ENCODE data around the gene SLC6A3. TPM values are rescaled to one million over a fixed set of nuclear protein-coding genes. Genes with fewer than 3 reads are reported as not detected.

SLC6A3 gene
- total and polyA plus RNA-seq, 2 donors (not counting 1 experiment from before 2014, with no cell fraction given): not detected

GRCh38 chr5:1371218-1371971, 73.8 kb downstream of the SLC6A3 start:
- no peak overlapping the region for H3K27ac ChIP-seq (ENCODE audit: insufficient read depth, low read length)

GRCh38 chr5:1370006-1370405, 75.2 kb downstream of the SLC6A3 start:
- Histone ChIP-seq H3K9me3 (ENCODE audit: control insufficient read depth, insufficient read depth, low read depth, low read length) (no peaks in the 10 kb centered on the region), H3K9ac (ENCODE audit: insufficient read depth, low read length) (no peak overlapping the region), H3K27me3 (ENCODE audit: control insufficient read depth, insufficient read depth, low read length) (peaks cover 11% of the 10 kb centered on the region), H3K27ac (ENCODE audit: insufficient read depth, low read length) (no peak overlapping the region), H4K20me1 (ENCODE audit: control insufficient read depth, extremely low read depth, insufficient read depth, low read length) (no peaks in the 10 kb centered on the region), H3K36me3 (ENCODE audit: control insufficient read depth, insufficient read depth, low read length) (no peaks in the 10 kb centered on the region), H3K4me1 (ENCODE audit: control insufficient read depth, extremely low read depth, insufficient read depth, low read length) (no peaks in the 10 kb centered on the region), H3K4me3 (replicated peaks in 1 of 4; ENCODE audit: control extremely low read depth in 1 of 4, insufficient read depth in 1 of 4, low read depth in 3 of 4, low read length in 4 of 4) (no peak overlapping the region), H3K4me2 (ENCODE audit: extremely low read depth, insufficient read depth, low read length) (no peak overlapping the region), H3K79me2 (ENCODE audit: control insufficient read depth, insufficient read depth, low read length) (no peaks in the 10 kb centered on the region), H2AFZ (ENCODE audit: low read length) (no peak overlapping the region)
- TF ChIP-seq EZH2 (IDR thresholded peaks at IDR 0.05; ENCODE audit: low read length, missing control alignments) (no peak), CTCF (conservative IDR thresholded peaks at IDR 0.05 in 1 of 2, IDR thresholded peaks at IDR 0.05 in 1 of 2; ENCODE audit: low read depth in 1 of 2, low read length in 2 of 2) (no peak)
- DNase-seq (ENCODE audit: low read depth in 2 of 2): no peak

More at GRCh38 chr5:1371218-1371971, 73.8 kb downstream of the SLC6A3 start:
- Histone ChIP-seq H3K4me3 (replicated peaks in 1 of 4; ENCODE audit: control extremely low read depth in 1 of 4, insufficient read depth in 1 of 4, low read depth in 3 of 4, low read length in 4 of 4) (no peak overlapping the region), H3K79me2 (ENCODE audit: control insufficient read depth, insufficient read depth, low read length) (no peaks in the 10 kb centered on the region), H3K9ac (ENCODE audit: insufficient read depth, low read length) (no peak overlapping the region), H3K4me1 (ENCODE audit: control insufficient read depth, extremely low read depth, insufficient read depth, low read length) (no peaks in the 10 kb centered on the region), H2AFZ (ENCODE audit: low read length) (no peak overlapping the region), H3K27me3 (ENCODE audit: control insufficient read depth, insufficient read depth, low read length) (peaks cover 11% of the 10 kb centered on the region), H3K36me3 (ENCODE audit: control insufficient read depth, insufficient read depth, low read length) (no peaks in the 10 kb centered on the region), H4K20me1 (ENCODE audit: control insufficient read depth, extremely low read depth, insufficient read depth, low read length) (no peaks in the 10 kb centered on the region), H3K4me2 (ENCODE audit: extremely low read depth, insufficient read depth, low read length) (no peak overlapping the region), H3K9me3 (ENCODE audit: control insufficient read depth, insufficient read depth, low read depth, low read length) (no peaks in the 10 kb centered on the region)
- no peak for TF ChIP-seq EZH2 (IDR thresholded peaks at IDR 0.05; ENCODE audit: low read length, missing control alignments)
- no peak for TF ChIP-seq CTCF (conservative IDR thresholded peaks at IDR 0.05 in 1 of 2, IDR thresholded peaks at IDR 0.05 in 1 of 2; ENCODE audit: low read depth in 1 of 2, low read length in 2 of 2)
- DNase-seq (ENCODE audit: low read depth in 2 of 2): no peak

- H3K79me2 ChIP-seq (ENCODE audit: control insufficient read depth, insufficient read depth, low read length): no peaks in the 10 kb centered on the region
- TF ChIP-seq CTCF (conservative IDR thresholded peaks at IDR 0.05 in 1 of 2, IDR thresholded peaks at IDR 0.05 in 1 of 2; ENCODE audit: low read depth in 1 of 2, low read length in 2 of 2) (no peak), EZH2 (IDR thresholded peaks at IDR 0.05; ENCODE audit: low read length, missing control alignments) (no peak)
Observed at GRCh38 chr5:1368756-1369155, 76.5 kb downstream of the SLC6A3 start.

More at GRCh38 chr5:1368756-1369155, 76.5 kb downstream of the SLC6A3 start:
- Histone ChIP-seq H3K27me3 (ENCODE audit: control insufficient read depth, insufficient read depth, low read length) (peaks cover 11% of the 10 kb centered on the region), H3K9ac (ENCODE audit: insufficient read depth, low read length) (no peak overlapping the region), H3K27ac (ENCODE audit: insufficient read depth, low read length) (no peak overlapping the region), H3K36me3 (ENCODE audit: control insufficient read depth, insufficient read depth, low read length) (no peaks in the 10 kb centered on the region), H4K20me1 (ENCODE audit: control insufficient read depth, extremely low read depth, insufficient read depth, low read length) (no peaks in the 10 kb centered on the region), H2AFZ (ENCODE audit: low read length) (no peak overlapping the region), H3K9me3 (ENCODE audit: control insufficient read depth, insufficient read depth, low read depth, low read length) (no peaks in the 10 kb centered on the region), H3K4me2 (ENCODE audit: extremely low read depth, insufficient read depth, low read length) (no peak overlapping the region), H3K4me1 (ENCODE audit: control insufficient read depth, extremely low read depth, insufficient read depth, low read length) (no peaks in the 10 kb centered on the region), H3K4me3 (replicated peaks in 1 of 4; ENCODE audit: control extremely low read depth in 1 of 4, insufficient read depth in 1 of 4, low read depth in 3 of 4, low read length in 4 of 4) (no peak overlapping the region)
- no peak for DNase-seq (ENCODE audit: low read depth in 2 of 2)

Data from fibroblast of lung (primary cell).